Spleen (tissue), 13 donors: ENCODE results near the gene RFC4. TPM values are rescaled to one million over a fixed set of nuclear protein-coding genes. Genes with fewer than 3 reads are reported as not detected.
A peak's percentile ranks its signal among the peaks of the same experiment; 100 is the strongest.

Experiments used
- DNase-seq: peaks from one replicate; pipeline ENCODE4 v3.0.0-alpha.2; 2020
- H3K27ac ChIP-seq, 8 donors: fragments of 200-600 bp; sonication (generic) in 7 of 8; 1 replicate in 4 of 8; 2 replicates in 4 of 8; pipeline versions ENCODE4 v1.5.0 to v1.8.0; 2016 to 2021; ENCODE audit warnings: inconsistent platforms in 4 of 8, mild to moderate bottlenecking in 4 of 8, moderate library complexity in 1 of 8
- H3K27me3 ChIP-seq, 7 donors: fragments of 200-600 bp; sonication (generic) in 6 of 7; replicated peaks in 1 of 7; 1 replicate in 4 of 7; 2 replicates in 3 of 7; pipeline versions ENCODE4 v1.5.0 to v1.8.0; 2016 to 2021; ENCODE audit warnings: inconsistent platforms in 3 of 7, mild to moderate bottlenecking in 1 of 7
- H3K36me3 ChIP-seq, 6 donors: fragments of 200-600 bp; sonication (generic) in 5 of 6; 1 replicate in 4 of 6; 2 replicates in 2 of 6; pipeline versions ENCODE4 v1.5.0 to v1.8.0; 2016 to 2021; ENCODE audit warnings: inconsistent platforms in 2 of 6
- H3K4me1 ChIP-seq, 6 donors: fragments of 200-600 bp; sonication (generic) in 5 of 6; 1 replicate in 3 of 6; 2 replicates in 3 of 6; pipeline versions ENCODE4 v1.5.0 to v1.8.0; 2016 to 2021; ENCODE audit warnings: inconsistent platforms in 3 of 6
- H3K4me3 ChIP-seq, 8 donors: fragments of 200-600 bp; sonication (generic) in 7 of 8; 1 replicate in 4 of 8; 2 replicates in 4 of 8; pipeline versions ENCODE4 v1.5.0 to v1.8.0; 2016 to 2021; ENCODE audit warnings: inconsistent platforms in 4 of 8, mild to moderate bottlenecking in 4 of 8, moderate library complexity in 2 of 8
- H3K9me3 ChIP-seq, 8 donors: fragments of 200-600 bp; sonication (generic) in 7 of 8; 1 replicate in 4 of 8; 2 replicates in 4 of 8; pipeline versions ENCODE4 v1.5.0 to v1.8.0; 2016 to 2021; ENCODE audit warnings: inconsistent platforms in 4 of 8
- POLR2A ChIP-seq, 3 donors: fragments of 450-650 bp; IDR thresholded peaks; one replicate each; pipeline ENCODE4 v1.5.1; 2017; ENCODE audit warnings: antibody characterized with exemption in 3 of 3, mild to moderate bottlenecking in 1 of 3
- POLR2AphosphoS5 ChIP-seq, 3 donors: sonication (generic); formaldehyde crosslinking; IDR thresholded peaks; one replicate each; pipeline ENCODE4 v1.5.1; 2017; ENCODE audit warnings: antibody characterized with exemption in 3 of 3
- WGBS, 5 donors: extraction: QIAGEN DNeasy Blood & Tissue Kit in 3 of 5; methylation state at CpG; one replicate each; pipeline versions ENCODE4 v1.1.5 to v1.1.7; 2013 to 2018; 5-methylcytosine and 5-hydroxymethylcytosine counted together
- intact Hi-C: fragments of 100-400 bp; cut with DNase I; formaldehyde crosslinking; loops from one replicate; pipeline ENCODE4 v1.15.0; 2023; ENCODE audit warnings: low total_unique reads
- long read RNA-seq, 2 donors: transcript quantifications; one replicate each; lab custom pipeline, GENCODE V29; 2026
- polyA plus RNA-seq, 3 donors: library from polyadenylated mRNA; stranded (reverse); fragments of 200-250 nt; gene quantifications; one replicate each; pipeline ENCODE4 v1.2.1, GENCODE V29; 2013
- total RNA-seq, 7 donors: library from RNA; depleted of rRNA in 3 of 7; stranded (reverse); fragments of >200 nt in 3 of 7; fragmentation: NEBNext Ultra II Directional in 4 of 7; extraction: Animal tissue kit (Norgen Biotek cat#: 25700) in 4 of 7; gene quantifications; one replicate each; pipeline versions ENCODE4 v1.1.0 to v1.2.1, GENCODE V29; 2016 to 2021
- TF ChIP-seq, protein P1 (sequence below), 11 experiments: fragments of 200-600 bp in 7 of 11; fragments of 450-650 bp in 4 of 11; sonication (generic) in 4 of 11; IDR thresholded peaks in 8 of 11; conservative IDR thresholded peaks in 3 of 11; 1 replicate in 7 of 11; 2 replicates in 4 of 11; pipeline versions ENCODE4 v1.4.0 to v1.8.0; 2016 to 2021; ENCODE audit warnings: antibody characterized with exemption in 11 of 11, inconsistent platforms in 4 of 11, mild to moderate bottlenecking in 1 of 11
- donor health status: healthy with polysubstance abuse.
- donor health status: DM: no; HTN: no; CAD: no; lungs with moderate emphysema.
- donor health status: DM: no; HTN: no; CAD: no.
- donor health status: Bipolar disorder and iron deficiency.
- donor health status: healthy.
- donor health status: DM: no; HTN: no; CAD: no.
- donor health status: DM: yes; HTN: yes; CAD: no.

The RFC4 gene
- total RNA-seq = 10 to 100 TPM; 14.4 to 22.0 (median 18.3) TPM
- 10 to 100 TPM; 17.5 to 27.2 (median 23.9) TPM for polyA plus RNA-seq
- long read RNA-seq, donor 1, transcript RFC4-201 (11 exons, 1,384 nt) = major isoform, 6 of 16 reads
- long read RNA-seq, donor 1, partial matches to known transcripts = 8 of 16 reads
- long read RNA-seq, donor 1, other reads (novel, unspliced or antisense) = 0 of 16 reads
- long read RNA-seq, donor 2, transcript RFC4-201 (11 exons, 1,384 nt) = major isoform, 9 of 11 reads
- long read RNA-seq, donor 2, partial matches to known transcripts = 0 of 11 reads
- long read RNA-seq, donor 2, other reads (novel, unspliced or antisense) = 0 of 11 reads

DNA sequence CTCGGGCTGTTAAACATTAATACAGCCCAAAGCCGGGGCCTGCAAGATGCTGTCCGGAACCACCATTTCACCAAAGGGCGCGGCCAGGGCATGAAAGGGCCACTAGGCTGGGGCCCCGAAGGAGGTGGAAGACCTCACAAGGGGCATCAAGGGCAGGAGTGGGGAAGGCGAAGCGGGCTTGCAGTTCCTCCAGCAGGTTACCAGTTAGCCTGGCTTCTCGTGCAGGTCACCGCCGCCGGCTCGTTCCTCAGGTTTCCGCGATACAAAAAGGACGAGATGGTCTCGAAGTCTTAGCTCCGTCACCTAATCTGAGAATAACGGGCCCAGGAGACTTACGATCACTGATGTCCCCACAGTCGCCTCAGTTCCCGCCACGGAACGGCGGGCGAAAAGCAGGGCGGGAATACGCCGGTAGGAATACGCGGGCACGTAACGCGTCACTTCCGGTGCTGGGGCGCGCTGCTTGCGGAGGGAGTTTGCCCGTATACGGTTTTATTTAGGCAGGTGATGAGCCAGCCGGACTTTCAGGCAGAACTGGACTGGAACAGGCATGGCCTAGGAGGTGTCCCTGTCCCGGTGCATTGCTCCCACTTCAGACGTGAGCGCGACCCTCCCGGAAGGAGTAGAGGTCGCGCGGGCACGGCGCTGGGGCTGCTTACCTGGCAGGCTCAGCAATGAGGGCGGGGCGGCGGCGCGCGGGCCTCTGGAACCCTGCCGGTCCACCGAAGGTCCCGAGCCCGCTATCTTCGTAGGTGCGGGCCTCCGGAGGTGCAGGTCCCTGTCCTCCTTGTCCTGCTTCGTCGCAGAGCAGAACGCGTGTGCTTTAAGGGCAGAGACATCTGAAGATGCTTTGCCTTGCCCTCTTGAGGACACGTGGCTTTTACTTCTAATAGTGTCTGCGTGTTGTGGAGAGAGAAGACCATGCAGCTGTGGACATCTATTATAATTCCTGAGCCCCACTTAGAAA is at the start of gene RFC4:
Gene RFC4, minus strand, starts transcription at position 394 of the 967 bp plus-strand sequence. CDS start 1,769 bp downstream, outside the sequence.
- Histone ChIP-seq H3K27ac (peak within 1 kb of the TSS; percentile 85 to 95 (median 91)), H3K9me3 (no peaks in the 10 kb centered on the region), H3K27me3 (no peaks in the 10 kb centered on the region), H3K36me3 (peaks cover 0 to 32% (median 12%) of the 10 kb centered on the region in 6 donors), H3K4me1 (peaks cover 8 to 30% (median 21%) of the 10 kb centered on the region in 6 donors), H3K4me3 (peak within 1 kb of the TSS; percentile 73 to 95 (median 77))
- intact Hi-C loops = no loop called here
- peak; percentile 97 for DNase-seq
- WGBS, 5 donors = 0 to 2% (median 0%) methylated on average over 24 to 70 of the region's 70 CpGs
- TF ChIP-seq, protein P1, sequence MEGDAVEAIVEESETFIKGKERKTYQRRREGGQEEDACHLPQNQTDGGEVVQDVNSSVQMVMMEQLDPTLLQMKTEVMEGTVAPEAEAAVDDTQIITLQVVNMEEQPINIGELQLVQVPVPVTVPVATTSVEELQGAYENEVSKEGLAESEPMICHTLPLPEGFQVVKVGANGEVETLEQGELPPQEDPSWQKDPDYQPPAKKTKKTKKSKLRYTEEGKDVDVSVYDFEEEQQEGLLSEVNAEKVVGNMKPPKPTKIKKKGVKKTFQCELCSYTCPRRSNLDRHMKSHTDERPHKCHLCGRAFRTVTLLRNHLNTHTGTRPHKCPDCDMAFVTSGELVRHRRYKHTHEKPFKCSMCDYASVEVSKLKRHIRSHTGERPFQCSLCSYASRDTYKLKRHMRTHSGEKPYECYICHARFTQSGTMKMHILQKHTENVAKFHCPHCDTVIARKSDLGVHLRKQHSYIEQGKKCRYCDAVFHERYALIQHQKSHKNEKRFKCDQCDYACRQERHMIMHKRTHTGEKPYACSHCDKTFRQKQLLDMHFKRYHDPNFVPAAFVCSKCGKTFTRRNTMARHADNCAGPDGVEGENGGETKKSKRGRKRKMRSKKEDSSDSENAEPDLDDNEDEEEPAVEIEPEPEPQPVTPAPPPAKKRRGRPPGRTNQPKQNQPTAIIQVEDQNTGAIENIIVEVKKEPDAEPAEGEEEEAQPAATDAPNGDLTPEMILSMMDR (IDR thresholded peaks at IDR 0.05 in 8 of 11, conservative IDR thresholded peaks at IDR 0.05 in 3 of 11) = peak in 1 of 11 experiments; percentile 38
- TF ChIP-seq POLR2A (IDR thresholded peaks at IDR 0.05) (no peak), POLR2AphosphoS5 (IDR thresholded peaks at IDR 0.05) (peak; percentile 90 to 94 (median 93))

DNA sequence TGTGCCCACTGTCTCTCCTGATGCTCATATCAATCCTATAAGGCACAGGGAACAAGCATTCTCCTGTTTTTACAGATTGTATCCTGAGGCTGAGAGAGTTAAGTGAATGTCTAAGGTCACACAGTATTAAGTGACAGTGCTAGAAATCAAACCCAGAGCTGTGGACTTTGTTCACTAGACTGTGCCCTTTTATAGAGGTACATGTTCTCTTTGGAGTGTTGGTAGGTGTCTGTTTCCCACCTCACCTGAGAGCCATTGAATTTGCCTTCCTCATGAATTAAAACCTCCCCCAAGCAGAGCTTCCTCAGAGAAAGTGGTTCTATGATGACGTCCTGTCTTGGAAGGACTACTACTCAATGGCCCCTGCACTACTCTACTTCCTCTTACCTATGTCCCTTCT is 48.7 kb upstream of the RFC4 start:
- peaks cover 0 to 24% (median 22%) of the 10 kb centered on the region in 8 donors for H3K9me3 ChIP-seq
- no peaks in the 10 kb centered on the region for H3K4me1 ChIP-seq
- H3K27me3 ChIP-seq = no peaks in the 10 kb centered on the region
- TF ChIP-seq POLR2A (IDR thresholded peaks at IDR 0.05) = no peak
- no peak for TF ChIP-seq POLR2AphosphoS5 (IDR thresholded peaks at IDR 0.05)
- TF ChIP-seq, protein P1 (IDR thresholded peaks at IDR 0.05 in 8 of 11, conservative IDR thresholded peaks at IDR 0.05 in 3 of 11) = no peak
- DNase-seq = no peak
- intact Hi-C loops = no loop called here
- H3K27ac ChIP-seq = no peak overlapping the region
- no peaks in the 10 kb centered on the region for H3K36me3 ChIP-seq
- no peak overlapping the region for H3K4me3 ChIP-seq
- 0% methylated on average over 1 of the region's 1 CpG for WGBS, 5 donors

DNA sequence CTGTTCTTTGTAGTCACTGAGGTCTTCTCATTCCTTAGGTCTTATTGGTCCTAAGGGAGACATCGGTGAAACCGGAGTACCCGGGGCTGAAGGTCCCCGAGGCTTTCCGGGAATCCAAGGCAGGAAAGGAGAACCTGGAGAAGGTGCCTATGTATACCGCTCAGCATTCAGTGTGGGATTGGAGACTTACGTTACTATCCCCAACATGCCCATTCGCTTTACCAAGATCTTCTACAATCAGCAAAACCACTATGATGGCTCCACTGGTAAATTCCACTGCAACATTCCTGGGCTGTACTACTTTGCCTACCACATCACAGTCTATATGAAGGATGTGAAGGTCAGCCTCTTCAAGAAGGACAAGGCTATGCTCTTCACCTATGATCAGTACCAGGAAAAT is 47.9 kb upstream of the RFC4 start:
- Histone ChIP-seq H3K4me3 (no peak overlapping the region), H3K9me3 (peaks cover 0 to 16% (median 14%) of the 10 kb centered on the region in 8 donors), H3K36me3 (no peaks in the 10 kb centered on the region), H3K27me3 (no peaks in the 10 kb centered on the region), H3K27ac (no peak overlapping the region), H3K4me1 (peaks cover 0 to 8% (median 0%) of the 10 kb centered on the region in 6 donors)
- intact Hi-C loops = no loop called here
- TF ChIP-seq, protein P1 (IDR thresholded peaks at IDR 0.05 in 8 of 11, conservative IDR thresholded peaks at IDR 0.05 in 3 of 11) = no peak
- TF ChIP-seq POLR2AphosphoS5 (IDR thresholded peaks at IDR 0.05) (no peak), POLR2A (IDR thresholded peaks at IDR 0.05) (no peak)
- 95 to 98% (median 97%) methylated on average over 8 of the region's 8 CpGs for WGBS, 5 donors
- DNase-seq = no peak
